Panc1 (cell line): ENCODE results near the gene TYRO3.

Experiments
- CTCF ChIP-seq: fragments of 450-650 bp; IDR thresholded peaks from 2 replicates; pipeline ENCODE4 v1.5.1; 2017; ENCODE audit warnings: mild to moderate bottlenecking
- POLR2AphosphoS5 ChIP-seq: IDR thresholded peaks from 2 replicates; pipeline ENCODE4 v1.6.1; 2012; ENCODE audit warnings: mild to moderate bottlenecking, low read depth, low read length, moderate library complexity

- TF ChIP-seq POLR2AphosphoS5, result no peak
- no peak; the same call in 1 of the 2 replicates for TF ChIP-seq CTCF
Measured at GRCh38 chr15:41581110-41581509, 22.1 kb downstream of the TYRO3 start.
